ENCODE measurements around the gene FMN1. TPM values are rescaled to one million over a fixed set of nuclear protein-coding genes. Genes with fewer than 3 reads are reported as not detected.

The FMN1 gene
- total and polyA plus RNA-seq, 2 donors from 2014 or later, result 0.71 to 44.8 TPM

DNA sequence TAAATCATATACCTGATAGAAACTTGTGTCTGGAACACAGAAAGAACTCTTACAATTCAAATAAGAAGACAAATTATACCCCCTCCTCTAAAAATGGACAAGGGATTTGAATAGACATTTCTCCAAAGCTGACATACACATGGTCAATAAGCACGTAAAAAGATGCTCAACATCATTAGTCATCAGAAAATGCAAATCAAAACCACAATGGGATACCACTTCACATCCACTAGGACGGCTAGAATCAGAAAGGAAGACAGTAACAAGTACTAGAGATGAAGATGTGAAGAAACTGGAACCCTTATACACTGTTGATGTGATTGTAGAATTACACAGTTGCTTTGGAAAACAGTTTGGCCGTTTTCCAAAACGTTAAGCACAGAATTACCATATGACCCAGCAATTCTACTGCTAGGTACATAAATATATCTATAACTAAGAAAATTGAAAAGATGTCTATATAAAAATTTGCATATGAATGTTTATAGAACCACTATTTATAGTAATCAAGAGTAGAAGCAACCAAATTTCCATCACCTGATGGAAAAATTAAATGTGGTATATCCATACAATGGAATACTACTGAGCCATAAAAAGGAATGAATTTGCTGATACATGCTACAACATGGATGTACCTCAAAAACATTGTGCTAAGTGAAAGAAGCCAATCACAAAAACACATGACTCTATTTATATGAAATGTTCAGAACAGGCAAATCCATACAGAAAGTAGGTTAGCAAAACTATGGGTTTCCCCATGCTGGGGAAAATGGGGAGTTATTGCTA lies 415.9 kb downstream of the FMN1 start:
- Histone ChIP-seq H3K27me3 (ENCODE audit: control insufficient read depth, insufficient read depth, low read length) (no peaks in the 10 kb centered on the region), H3K27ac (ENCODE audit: low read depth in 2 of 2, low read length in 2 of 2) (no peak overlapping the region), H3K4me3 (ENCODE audit: low read length in 3 of 3) (no peak overlapping the region), H3K9ac (ENCODE audit: low read length in 3 of 3) (no peak overlapping the region), H3K9me3 (ENCODE audit: control insufficient read depth in 2 of 3, insufficient read depth in 1 of 3, low read length in 3 of 3) (peaks cover 1 to 8% (median 3%) of the 10 kb centered on the region in 3 donors), H3K4me1 (ENCODE audit: control insufficient read depth in 2 of 3, insufficient read depth in 2 of 3, low read depth in 1 of 3, low read length in 3 of 3) (no peaks in the 10 kb centered on the region), H3K36me3 (ENCODE audit: control insufficient read depth in 2 of 3, insufficient read depth in 3 of 3, low read length in 3 of 3) (no peaks in the 10 kb centered on the region)
- no peak for FAIRE-seq
- no peak for DNase-seq
- intact Hi-C loops (cut with DNase I), result no loop called here
- TF ChIP-seq, protein P1, sequence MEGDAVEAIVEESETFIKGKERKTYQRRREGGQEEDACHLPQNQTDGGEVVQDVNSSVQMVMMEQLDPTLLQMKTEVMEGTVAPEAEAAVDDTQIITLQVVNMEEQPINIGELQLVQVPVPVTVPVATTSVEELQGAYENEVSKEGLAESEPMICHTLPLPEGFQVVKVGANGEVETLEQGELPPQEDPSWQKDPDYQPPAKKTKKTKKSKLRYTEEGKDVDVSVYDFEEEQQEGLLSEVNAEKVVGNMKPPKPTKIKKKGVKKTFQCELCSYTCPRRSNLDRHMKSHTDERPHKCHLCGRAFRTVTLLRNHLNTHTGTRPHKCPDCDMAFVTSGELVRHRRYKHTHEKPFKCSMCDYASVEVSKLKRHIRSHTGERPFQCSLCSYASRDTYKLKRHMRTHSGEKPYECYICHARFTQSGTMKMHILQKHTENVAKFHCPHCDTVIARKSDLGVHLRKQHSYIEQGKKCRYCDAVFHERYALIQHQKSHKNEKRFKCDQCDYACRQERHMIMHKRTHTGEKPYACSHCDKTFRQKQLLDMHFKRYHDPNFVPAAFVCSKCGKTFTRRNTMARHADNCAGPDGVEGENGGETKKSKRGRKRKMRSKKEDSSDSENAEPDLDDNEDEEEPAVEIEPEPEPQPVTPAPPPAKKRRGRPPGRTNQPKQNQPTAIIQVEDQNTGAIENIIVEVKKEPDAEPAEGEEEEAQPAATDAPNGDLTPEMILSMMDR (IDR thresholded peaks at IDR 0.05; ENCODE audit: borderline replicate concordance, extremely low read depth, insufficient read depth), result no peak

DNA sequence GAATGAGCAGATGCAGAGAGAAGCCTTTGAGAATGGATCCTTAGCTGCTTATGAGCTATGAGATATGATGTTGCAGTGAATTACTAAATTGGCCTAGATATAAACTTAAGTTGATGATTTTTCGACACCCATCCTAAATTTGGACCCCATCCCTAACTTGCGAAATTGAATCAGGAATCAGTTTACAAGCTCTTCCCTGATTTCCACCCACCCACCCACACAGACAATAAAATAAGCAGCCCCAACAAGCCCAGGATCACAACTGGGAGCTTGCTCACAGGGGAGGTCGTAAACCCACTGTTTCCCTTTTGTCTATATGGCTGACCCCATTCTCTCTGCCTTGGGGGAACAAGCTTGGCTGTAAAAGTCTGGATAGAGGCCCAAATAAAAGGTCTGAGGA lies 419.4 kb downstream of the FMN1 start:
- intact Hi-C loops (cut with DNase I), result no loop called here
- TF ChIP-seq, protein P1 (IDR thresholded peaks at IDR 0.05; ENCODE audit: borderline replicate concordance, extremely low read depth, insufficient read depth), result no peak
- no peaks in the 10 kb centered on the region for H3K4me1 ChIP-seq (ENCODE audit: control insufficient read depth in 2 of 3, insufficient read depth in 2 of 3, low read depth in 1 of 3, low read length in 3 of 3)
- no peaks in the 10 kb centered on the region for H3K36me3 ChIP-seq (ENCODE audit: control insufficient read depth in 2 of 3, insufficient read depth in 3 of 3, low read length in 3 of 3)
- no peak overlapping the region for H3K9ac ChIP-seq (ENCODE audit: low read length in 3 of 3)
- DNase-seq, result no peak
- FAIRE-seq, result no peak
- H3K27me3 ChIP-seq (ENCODE audit: control insufficient read depth, insufficient read depth, low read length), result no peaks in the 10 kb centered on the region
- peaks cover 1 to 8% (median 3%) of the 10 kb centered on the region in 3 donors for H3K9me3 ChIP-seq (ENCODE audit: control insufficient read depth in 2 of 3, insufficient read depth in 1 of 3, low read length in 3 of 3)
- H3K4me3 ChIP-seq (ENCODE audit: low read length in 3 of 3), result no peak overlapping the region
- no peak overlapping the region for H3K27ac ChIP-seq (ENCODE audit: low read depth in 2 of 2, low read length in 2 of 2)

DNA sequence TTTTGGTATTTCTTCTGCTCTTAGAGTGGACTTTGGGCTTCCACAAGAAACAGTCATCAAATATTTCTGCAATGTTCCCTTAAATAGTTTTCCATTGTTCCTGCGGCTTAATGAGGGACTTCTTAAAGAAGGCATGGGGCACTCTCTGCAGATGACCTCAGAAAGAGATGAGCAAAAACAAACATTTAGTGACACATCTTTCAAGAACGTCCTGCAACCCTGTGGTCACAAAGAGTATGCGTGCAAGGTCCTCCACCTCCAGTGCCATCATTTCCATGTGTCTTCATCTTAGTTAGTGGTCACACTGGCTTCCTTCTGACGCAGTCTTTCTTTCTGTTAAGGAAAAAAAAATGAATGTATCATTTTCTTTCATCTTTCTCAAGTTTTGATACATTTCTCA lies 420.5 kb downstream of the FMN1 start:
- TF ChIP-seq, protein P1 (IDR thresholded peaks at IDR 0.05; ENCODE audit: borderline replicate concordance, extremely low read depth, insufficient read depth), result no peak
- H3K36me3 ChIP-seq (ENCODE audit: control insufficient read depth in 2 of 3, insufficient read depth in 3 of 3, low read length in 3 of 3), result no peaks in the 10 kb centered on the region
- H3K9ac ChIP-seq (ENCODE audit: low read length in 3 of 3), result no peak overlapping the region
- DNase-seq (no peak), FAIRE-seq (no peak)
- H3K9me3 ChIP-seq (ENCODE audit: control insufficient read depth in 2 of 3, insufficient read depth in 1 of 3, low read length in 3 of 3), result peaks cover 1 to 8% (median 3%) of the 10 kb centered on the region in 3 donors
- no peak overlapping the region for H3K27ac ChIP-seq (ENCODE audit: low read depth in 2 of 2, low read length in 2 of 2)
- intact Hi-C loops (cut with DNase I), result no loop called here
- no peaks in the 10 kb centered on the region for H3K27me3 ChIP-seq (ENCODE audit: control insufficient read depth, insufficient read depth, low read length)
- H3K4me1 ChIP-seq (ENCODE audit: control insufficient read depth in 2 of 3, insufficient read depth in 2 of 3, low read depth in 1 of 3, low read length in 3 of 3), result no peaks in the 10 kb centered on the region
- H3K4me3 ChIP-seq (ENCODE audit: low read length in 3 of 3), result no peak overlapping the region
